GM12892 (cell line): ENCODE results near the gene POU2F2.

ENCODE experiments used
- POLR2A ChIP-seq: IDR thresholded peaks from 2 replicates; pipeline ENCODE4 v1.6.1; 2011; ENCODE audit warnings: low read depth, low read length, control low read depth
- POLR2AphosphoS5 ChIP-seq: IDR thresholded peaks from 2 replicates; pipeline ENCODE4 v1.6.1; 2011; ENCODE audit warnings: low read depth, low read length, control low read depth
- TAF1 ChIP-seq: IDR thresholded peaks from 2 replicates; pipeline ENCODE4 v1.6.1; 2011; ENCODE audit warnings: low read depth, mild to moderate bottlenecking, control low read depth, low read length, borderline replicate concordance

DNA sequence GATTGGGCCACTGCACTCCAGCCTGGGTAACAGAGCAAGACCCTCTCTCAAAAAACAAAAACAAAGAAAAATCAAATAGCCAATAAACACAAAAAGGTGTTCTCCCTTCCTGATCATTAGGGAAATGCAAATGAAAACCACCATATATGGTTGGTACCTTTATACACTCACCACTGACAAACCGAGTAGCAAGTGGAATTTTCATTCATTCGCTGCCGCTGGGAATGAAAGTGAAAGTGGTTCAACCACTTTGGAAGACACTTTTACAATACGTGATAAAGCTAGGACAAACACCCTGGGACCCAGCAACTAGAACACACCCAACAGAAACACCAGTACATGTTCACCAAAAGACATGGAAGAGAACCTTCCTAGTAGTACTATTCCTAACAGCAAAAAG lies 83.3 kb downstream of the POU2F2 start:
- TF ChIP-seq POLR2AphosphoS5 (no peak), POLR2A (no peak), TAF1 (no peak)
